ENCODE results near the gene MB.

Gene MB

DNA sequence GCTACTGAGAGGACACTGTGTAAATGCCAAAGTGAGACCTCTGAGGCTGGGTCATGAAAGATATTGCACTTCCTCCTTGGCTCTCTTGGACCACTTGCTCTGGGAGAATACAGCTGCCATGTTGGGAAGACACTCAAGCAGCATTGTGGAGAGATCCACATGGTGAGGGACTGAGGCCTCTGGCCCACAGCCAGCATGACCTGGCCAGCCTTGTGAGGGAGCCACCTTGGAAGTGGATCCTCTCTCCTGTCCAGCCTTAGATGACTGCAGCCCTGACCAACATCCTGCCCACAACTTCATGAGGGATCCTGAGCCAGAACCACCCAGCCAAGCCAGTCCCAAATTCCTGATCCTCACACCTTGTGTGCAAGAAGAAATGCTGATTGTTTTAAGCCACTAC, 30.4 kb downstream of the MB start:
- ChIA-PET CTCF (interaction anchor here (1.0 to 3.0 kb wide), 4 partner anchors 15 to 156 kb away, joined by 3 to 26 read pairs (median 4); no protein-coding TSS in a partner anchor), POLR2A (no interaction called here)
- TF ChIP-seq, protein P1, sequence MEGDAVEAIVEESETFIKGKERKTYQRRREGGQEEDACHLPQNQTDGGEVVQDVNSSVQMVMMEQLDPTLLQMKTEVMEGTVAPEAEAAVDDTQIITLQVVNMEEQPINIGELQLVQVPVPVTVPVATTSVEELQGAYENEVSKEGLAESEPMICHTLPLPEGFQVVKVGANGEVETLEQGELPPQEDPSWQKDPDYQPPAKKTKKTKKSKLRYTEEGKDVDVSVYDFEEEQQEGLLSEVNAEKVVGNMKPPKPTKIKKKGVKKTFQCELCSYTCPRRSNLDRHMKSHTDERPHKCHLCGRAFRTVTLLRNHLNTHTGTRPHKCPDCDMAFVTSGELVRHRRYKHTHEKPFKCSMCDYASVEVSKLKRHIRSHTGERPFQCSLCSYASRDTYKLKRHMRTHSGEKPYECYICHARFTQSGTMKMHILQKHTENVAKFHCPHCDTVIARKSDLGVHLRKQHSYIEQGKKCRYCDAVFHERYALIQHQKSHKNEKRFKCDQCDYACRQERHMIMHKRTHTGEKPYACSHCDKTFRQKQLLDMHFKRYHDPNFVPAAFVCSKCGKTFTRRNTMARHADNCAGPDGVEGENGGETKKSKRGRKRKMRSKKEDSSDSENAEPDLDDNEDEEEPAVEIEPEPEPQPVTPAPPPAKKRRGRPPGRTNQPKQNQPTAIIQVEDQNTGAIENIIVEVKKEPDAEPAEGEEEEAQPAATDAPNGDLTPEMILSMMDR (IDR thresholded peaks at IDR 0.05; ENCODE audit: insufficient read depth, low read length, missing control alignments), result no peak
- no peak overlapping the region for H3K4me3 ChIP-seq (ENCODE audit: low read depth, low read length)
- DNase-seq (ENCODE audit: low read depth, low spot score), result no peak

DNA sequence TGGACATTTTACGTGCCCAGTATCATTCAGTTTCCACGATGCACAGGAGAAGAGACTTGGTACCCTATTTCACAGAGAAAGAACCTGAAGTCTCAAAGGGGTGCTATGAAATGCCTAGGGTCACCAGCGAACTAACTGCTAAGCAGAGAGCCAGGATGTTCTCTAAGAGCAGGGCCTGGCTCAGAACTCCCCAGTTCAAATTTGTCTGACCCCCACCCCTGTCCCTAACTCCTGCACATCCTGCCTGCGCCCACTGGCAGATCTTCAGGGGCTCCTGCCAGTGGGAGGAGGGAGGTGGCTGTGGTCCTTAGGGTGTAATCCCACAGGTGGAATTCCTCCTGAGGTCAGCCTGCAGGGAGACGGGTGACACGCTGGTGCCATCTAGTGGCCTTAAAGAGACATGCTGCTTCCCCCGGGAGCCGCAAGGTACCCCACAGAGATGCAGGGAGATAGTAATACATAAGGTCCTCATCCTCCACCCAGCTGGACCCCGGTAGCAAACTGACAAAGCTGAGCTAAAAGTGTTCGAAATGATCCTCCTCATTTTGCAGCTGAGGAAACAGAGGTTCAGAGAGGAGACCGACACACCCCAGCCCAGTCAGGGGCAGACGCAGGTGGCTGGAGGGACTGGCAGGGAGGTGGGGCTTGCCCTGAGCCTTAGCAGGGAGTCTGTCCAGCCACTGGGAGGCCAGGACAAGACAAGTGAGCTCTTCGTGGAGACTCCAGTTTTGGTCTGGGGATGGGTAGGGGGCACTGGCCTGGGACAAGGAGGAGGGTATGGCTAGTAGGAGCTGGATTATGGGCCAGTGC, 34.1 kb downstream of the MB start:
- TF ChIP-seq, protein P1 (IDR thresholded peaks at IDR 0.05; ENCODE audit: insufficient read depth, low read length, missing control alignments), result peak; percentile 88
- H3K4me3 ChIP-seq (ENCODE audit: low read depth, low read length), result no peak overlapping the region
- DNase-seq (ENCODE audit: low read depth, low spot score), result no peak
- ChIA-PET POLR2A (interaction anchor here (0.7 kb wide), 1 partner anchor 152 kb away, joined by 3 read pairs; no protein-coding TSS in a partner anchor), CTCF (interaction anchor here (0.6 to 17.7 kb wide), 41 partner anchors 10 to 542 kb away, joined by 3 to 352 read pairs (median 4); no protein-coding TSS in a partner anchor)

DNA sequence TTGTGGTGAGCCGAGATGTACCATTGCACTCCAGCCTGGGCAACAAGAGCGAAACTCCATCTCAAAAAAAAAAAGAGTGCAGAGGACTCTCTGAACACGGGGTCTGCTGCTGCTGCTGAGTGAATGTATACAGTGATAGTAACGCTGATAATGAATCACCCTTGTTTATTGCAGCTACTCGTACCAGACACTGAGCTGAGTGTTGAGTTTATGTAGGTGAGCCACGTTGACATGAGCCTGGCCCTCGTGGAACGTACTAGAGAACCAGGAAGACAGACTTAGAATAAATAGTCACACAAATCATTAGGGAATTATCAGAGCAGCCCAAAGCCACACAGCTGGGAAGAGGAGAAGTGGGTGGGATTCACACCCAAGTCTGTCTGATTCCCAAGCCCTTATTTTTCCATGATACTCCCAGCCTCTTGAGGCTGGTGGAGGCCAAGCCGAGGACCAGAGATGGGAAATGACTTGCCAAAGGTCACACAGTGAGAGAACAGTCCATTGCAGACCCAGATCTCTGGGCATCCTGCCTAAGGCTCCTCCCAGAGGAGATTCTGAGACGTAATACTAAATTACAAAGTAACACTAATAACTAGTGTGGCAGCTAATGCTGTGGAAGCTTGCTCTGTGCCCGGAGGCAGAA, 34.8 kb downstream of the MB start:
- no peak for DNase-seq (ENCODE audit: low read depth, low spot score)
- POLR2A ChIA-PET, result interaction anchor here (0.7 kb wide), 1 partner anchor 152 kb away, joined by 3 read pairs; no protein-coding TSS in a partner anchor
- no peak overlapping the region for H3K4me3 ChIP-seq (ENCODE audit: low read depth, low read length)
- TF ChIP-seq, protein P1 (IDR thresholded peaks at IDR 0.05; ENCODE audit: insufficient read depth, low read length, missing control alignments), result no peak
- CTCF ChIA-PET, result interaction anchor here (0.6 to 17.7 kb wide), 25 partner anchors 10 to 340 kb away, joined by 3 to 352 read pairs (median 5); no protein-coding TSS in a partner anchor

DNA sequence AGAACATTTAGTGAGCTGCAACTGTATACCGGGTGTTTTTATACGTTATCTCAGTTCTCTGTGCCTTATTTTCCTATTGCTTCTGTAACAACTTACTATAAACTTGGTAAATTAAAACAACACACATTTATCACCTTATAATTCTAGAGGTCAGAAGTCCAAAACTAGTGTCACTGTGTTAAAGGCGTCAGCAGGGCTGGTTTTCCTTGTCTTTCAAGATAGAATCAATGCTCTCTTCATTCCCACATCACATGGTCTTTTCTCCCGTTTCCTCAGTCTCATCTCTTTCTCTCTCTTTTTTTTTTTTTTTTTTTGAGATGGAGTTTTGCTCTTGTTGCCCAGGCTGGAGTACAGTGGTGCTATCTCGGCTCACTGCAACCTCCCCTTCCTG, 36.1 kb downstream of the MB start:
- CTCF ChIA-PET, result interaction anchor here (1.2 to 17.7 kb wide), 7 partner anchors 9 to 232 kb away, joined by 3 to 352 read pairs (median 44); no protein-coding TSS in a partner anchor
- no peak overlapping the region for H3K4me3 ChIP-seq (ENCODE audit: low read depth, low read length)
- DNase-seq (ENCODE audit: low read depth, low spot score), result no peak
- POLR2A ChIA-PET, result no interaction called here
- TF ChIP-seq, protein P1 (IDR thresholded peaks at IDR 0.05; ENCODE audit: insufficient read depth, low read length, missing control alignments), result no peak

DNA sequence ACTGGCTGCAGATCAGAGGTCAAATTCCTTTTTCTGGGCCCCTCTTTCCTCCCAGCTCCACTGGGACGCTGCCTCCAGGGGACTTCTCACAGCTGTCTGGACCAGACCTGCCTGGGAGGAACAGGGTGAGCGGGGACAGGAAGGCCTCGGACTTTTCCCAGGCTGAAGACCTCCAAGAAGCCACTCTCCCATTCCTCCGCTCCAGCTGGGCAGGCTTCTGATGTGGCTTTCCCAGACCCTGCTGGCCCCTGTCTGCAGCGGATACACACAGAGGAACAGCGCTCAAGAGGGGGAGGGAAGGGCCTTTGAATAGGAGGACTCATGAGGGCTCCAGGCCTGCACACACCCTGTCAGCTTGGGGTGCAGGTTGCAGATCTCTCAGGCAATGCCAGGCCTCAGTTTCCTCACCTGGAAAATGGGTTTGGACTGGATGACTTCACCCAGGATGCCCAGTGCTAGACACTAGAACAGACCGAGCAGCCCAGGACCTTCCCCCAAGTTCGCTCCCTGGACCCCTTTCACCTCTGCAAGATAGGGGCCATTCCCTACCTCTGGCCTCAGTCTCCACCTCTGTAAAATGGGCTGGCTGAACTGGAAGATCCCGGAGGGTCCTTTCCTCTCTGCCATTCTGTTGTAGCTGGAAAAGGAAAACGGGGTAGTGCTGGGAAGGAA, 36.6 kb downstream of the MB start:
- CTCF ChIA-PET, result interaction anchor here (1.9 to 17.7 kb wide), 4 partner anchors 8 to 150 kb away, joined by 5 to 352 read pairs (median 48); no protein-coding TSS in a partner anchor
- no peak for DNase-seq (ENCODE audit: low read depth, low spot score)
- TF ChIP-seq, protein P1 (IDR thresholded peaks at IDR 0.05; ENCODE audit: insufficient read depth, low read length, missing control alignments), result no peak
- H3K4me3 ChIP-seq (ENCODE audit: low read depth, low read length), result no peak overlapping the region
- POLR2A ChIA-PET, result no interaction called here
